Activated T-cell treated with anti-CD3 and anti-CD28 coated beads for 4 hours (primary cell): ENCODE data around the gene TGFBR3.
"Not testable (repeated sequence)": the region's sequence is repeated elsewhere in the genome, so short reads cannot be mapped to it uniquely, and the experiment has no call there.

Experiments used
- DNase-seq: peaks from one replicate; pipeline ENCODE4 v3.0.0-alpha.2; 2020

Gene TGFBR3

DNA sequence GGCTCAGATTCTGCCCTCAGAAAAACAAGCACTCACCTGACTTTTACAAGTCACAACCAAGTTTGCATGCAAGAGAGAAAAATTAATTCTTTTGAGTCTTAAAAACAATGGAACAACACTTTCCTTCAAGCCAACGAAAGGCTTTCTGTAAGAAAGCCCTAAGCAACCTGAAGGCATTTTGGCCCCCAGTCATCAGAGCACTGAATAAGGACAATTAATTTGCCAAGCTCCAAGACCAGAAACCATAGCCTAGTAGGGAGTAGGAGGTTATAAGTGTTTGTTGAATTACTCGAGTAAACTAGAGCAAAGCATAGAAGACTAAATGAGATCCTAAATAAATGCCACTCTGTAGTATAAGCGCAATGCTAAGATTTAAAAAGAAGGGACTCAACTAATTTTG, 4.7 kb downstream of the TGFBR3 start:
- DNase-seq = no peak

DNA sequence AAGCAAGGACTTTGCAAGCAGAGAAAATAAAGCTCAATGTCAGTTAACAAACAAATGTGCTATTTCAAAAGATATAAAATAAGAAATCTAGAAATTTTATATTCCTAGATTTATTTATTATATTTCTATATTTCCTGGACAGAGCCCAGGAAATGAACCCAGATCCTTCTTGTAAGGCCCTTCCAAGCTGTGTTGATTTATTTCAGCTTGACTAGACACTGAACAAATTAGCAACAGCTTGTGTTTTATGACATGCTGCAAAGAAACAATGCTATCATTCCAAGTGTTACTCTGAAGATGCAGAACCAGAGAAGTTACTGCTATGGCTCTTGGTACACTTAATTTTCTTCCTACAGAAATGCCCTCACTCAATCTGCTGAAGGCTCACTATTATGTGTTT, 6.2 kb downstream of the TGFBR3 start:
- no peak for DNase-seq

DNA sequence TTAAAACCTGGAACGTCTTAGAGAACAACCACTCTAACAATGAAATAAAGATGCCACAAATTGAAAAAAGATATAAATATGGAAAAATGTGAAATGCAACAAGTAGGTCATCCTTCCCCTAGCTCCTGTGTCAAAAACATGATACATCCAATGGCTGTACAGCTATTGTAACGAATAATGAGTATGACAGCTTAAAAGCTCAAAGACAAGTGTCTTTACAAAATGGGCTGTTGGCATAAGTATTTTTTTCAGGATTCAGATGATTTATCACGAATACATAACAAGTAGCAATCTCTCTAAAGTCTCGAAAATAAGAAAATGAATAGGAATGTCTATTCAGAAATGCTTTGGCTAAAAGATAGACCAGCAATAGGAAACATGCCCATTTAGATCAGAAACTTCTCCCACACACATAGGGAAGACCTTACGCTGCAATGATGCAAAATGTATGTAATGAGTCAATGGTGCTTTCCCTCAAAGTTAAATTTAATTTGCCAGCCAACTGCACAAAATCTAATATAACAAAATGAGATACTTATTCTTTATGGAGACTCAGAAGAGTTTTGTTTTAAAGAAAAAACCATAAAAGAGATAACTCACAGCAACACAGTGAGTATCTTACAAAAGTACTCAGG, 8.3 kb downstream of the TGFBR3 start:
- DNase-seq = no peak

GRCh38 chr1:91876781-91877573, 9.0 kb downstream of the TGFBR3 start:
- no peak for DNase-seq

GRCh38 chr1:91876040-91876470, 9.9 kb downstream of the TGFBR3 start:
- peak; percentile 46 for DNase-seq

- no peak for DNase-seq
These were observed 11.8 kb downstream of the TGFBR3 start for GRCh38 chr1:91874167-91874566.

DNA sequence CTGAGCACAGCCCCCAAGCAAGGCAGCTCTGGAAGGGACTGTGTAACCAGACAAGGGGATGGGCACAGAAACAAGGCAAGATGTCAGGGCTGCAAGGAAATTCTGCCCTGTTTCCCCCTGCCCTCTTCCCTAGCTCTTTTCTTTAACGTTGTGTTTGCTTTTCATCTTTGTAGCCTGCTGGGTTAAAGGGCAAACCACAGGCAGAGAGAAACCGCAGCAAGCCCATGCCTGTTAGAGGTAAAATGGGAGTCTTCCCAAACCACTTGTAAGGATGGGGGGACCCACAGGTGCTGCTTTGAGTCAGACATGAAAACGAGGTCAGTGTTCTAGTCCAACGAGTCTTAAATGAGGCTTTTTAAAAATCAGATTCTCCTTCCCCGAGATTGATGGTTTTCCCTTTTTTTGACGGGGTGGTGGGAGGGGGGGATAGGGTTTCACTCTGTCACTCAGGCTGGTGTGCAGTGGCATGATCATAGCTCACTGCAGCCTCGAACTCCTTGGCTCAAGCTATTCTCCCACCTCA, 13.3 kb downstream of the TGFBR3 start:
- no peak for DNase-seq

DNA sequence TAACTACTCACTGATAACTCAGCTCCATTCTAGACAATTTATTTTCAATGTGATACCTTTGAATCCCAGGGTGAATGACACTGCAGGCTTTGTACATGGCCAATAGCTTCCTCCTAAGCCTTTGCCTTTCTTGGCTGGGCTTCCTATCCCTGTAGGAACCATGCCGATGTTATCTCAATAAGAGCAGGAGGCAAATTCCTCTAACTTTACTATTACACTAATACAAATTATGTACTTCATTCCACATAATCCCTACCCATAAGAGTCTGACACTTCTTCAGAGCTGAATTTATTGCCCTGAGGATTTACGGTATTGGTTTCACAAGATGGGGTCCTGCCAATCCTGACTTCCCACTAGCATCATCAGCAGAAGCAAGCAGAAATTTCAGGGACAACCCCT, 14.0 kb downstream of the TGFBR3 start:
- DNase-seq = no peak

GRCh38 chr1:91870322-91870721, 15.6 kb downstream of the TGFBR3 start:
- no peak for DNase-seq

DNA sequence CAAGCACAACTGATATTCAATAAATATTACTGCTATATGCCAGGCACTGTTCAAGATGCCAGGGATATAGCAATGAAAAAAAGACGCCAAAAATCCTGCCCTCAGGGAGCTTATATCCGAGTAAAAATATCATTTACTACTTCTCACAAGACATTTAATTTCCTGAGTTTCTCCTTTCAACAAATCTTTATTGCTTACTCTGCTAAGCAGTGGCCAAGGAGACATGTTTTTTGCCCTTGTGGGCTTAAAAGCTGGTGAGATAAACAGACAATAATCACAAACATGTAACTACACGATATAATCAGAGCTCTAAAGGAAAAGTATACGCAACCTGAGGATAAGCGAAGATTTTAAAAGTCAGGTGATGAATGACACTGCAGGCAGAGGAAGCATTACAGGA, 19.5 kb downstream of the TGFBR3 start:
- DNase-seq = no peak

GRCh38 chr1:91864017-91864700, 21.8 kb downstream of the TGFBR3 start:
- no peak for DNase-seq

DNA sequence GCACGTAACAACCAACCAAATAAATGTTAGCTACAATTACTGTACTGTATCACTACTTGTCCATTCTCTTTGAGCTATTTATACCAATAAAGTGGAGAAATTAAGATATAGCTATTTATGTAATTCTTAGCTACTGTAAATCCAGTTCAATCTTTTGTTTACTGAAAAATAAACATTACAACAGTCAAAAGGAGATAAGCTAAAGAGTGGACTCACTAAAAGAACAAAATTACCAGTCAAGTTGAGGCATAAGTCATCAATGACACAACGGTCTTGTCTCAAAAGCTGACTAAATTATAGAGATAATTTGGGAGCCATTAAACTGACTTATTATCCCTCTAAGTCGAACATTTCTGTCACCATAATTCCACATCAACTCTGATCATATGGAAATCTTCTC, 22.5 kb downstream of the TGFBR3 start:
- no peak for DNase-seq

- no peak for DNase-seq
These were observed 23.8 kb downstream of the TGFBR3 start for GRCh38 chr1:91862120-91862519.

DNA sequence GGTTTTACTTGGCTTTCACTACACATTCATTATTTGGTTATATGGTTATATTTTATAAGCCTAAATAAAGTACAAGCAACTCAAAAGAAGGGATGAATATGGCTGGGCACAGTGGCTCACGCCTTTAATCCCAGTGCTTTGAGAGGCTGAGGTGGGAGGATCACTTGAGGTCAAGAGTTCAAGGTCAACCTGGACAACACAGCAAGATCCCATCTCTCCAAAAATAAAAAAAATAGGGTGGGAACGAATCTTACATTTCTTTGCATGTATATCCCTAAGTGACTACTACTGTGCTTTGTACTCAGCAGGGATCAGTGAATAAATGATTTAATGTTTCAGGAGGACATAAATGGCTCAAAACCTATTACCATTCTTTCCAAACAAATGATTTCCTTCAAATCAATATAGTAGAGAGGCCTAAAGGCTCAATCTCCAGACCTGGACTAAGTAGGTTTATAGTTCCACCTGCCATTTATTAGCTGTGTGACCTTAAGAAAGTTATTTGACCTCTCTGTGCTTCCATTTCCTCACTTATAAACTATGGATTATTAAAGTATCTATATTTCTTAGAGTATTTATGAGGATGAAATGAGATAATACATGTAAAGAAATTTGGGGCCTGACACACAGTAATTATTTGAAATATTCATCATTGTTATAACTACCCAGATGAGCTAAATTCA, 28.3 kb downstream of the TGFBR3 start:
- DNase-seq = no peak

DNA sequence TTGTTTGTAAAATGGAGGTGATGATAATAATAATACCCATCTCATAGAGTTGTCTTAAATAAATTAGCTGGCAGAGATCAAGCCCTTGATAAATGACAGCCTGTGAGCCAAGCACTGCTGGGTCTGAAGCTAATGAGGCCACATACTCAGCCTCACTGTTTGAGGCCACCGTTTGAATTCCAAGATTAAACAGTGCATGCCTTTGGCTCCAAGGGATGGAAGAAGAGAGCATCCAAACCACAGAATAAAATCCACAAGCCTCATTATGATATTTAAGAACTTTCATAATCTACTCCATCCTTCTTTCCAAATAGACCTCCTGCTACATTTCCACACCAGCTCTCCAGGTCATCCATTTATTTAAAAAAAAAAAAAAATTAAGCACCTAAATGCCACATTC, 29.0 kb downstream of the TGFBR3 start:
- DNase-seq = no peak

DNA sequence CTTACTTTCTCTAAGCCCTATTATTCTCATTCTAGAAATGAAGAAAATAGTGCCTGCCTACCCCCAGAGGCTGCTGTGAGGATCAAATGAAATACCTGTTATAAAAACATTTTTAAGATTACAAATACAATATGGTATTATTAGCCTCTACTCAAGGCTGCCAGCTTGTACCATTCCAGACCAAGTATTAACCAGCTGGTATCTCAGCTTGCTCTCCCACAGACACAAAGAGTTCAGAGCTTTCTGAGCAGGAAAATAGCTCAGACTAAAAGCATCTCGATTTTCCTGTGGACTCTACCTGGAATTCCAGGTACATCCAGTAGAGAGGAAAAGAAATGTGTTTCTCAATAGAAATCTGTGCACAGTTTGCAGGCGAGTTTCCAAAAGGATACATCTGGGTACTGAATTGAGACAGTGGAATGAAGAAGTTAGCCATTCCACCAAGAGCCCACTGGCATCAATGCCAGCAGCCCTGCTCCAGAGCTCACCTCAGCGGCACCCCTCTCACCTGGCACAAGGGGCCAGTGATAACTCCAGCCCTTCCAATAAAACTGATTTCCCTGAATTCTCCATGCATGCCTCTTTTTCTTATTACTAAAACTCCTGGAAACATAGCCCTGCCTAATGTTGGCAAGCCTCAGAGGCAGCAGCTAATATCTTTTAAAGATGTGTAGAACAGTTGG, 31.0 kb downstream of the TGFBR3 start:
- no peak for DNase-seq

DNA sequence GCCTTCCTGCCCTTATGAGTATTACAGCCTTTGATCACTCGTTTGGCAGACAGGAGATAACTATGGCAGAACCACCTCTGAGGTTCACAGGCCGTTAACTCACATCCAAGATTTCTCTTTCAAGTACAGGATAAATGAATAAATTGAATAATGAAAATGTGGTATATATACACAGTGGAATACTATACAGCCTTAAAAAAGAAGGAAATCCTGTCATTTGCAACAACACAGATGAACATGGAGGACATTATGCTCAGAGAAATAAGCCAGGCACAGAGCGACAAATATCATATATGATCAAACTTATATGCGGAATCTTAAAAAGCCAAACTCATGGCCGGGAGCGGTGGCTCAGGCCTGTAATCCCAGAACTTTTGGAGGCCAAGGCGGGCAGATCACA, 32.6 kb downstream of the TGFBR3 start:
- no peak for DNase-seq

- not testable (repeated sequence) for DNase-seq
These were observed 33.9 kb downstream of the TGFBR3 start for GRCh38 chr1:91852011-91852410.

DNA sequence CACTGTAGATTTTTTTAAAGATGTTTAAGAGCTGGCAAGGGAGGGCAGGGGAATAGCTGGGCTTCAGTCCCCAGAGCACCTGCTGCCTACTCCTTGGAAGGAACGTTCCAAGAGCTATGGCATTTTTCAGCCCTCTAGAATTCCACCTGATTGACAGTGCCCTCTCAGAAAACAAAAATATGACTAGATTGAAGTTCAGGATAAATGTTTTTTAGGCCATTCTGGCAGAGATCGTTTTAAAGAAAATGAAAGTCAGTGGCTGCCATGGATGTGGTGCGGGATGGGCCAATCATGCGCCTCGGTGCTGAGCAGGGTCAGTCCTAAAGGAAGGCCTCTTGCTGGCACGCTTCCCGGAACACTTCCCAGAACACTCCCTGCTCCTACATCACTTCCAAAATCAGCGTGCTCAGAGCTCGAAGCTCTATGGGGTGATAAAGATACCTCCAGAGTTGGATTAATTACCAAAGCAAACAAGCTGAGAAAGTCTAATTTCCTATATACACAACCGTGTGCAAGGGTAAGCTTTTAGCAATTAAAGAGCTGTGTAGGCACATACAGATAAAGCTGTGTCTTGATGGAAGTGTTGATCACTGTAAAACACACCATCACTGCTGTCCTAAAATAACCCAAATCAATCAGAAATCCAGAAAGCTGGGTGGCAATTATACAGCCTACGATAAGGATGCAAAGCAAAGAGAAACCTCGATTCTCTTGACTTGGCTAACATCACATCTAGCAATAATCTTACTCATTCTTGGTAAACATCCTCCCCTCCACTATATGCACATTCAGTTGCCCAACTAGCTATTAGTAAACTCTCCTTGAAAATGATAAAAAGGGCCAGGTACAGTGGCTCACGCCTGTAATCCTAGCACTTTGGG, 34.6 kb downstream of the TGFBR3 start:
- no peak for DNase-seq

DNA sequence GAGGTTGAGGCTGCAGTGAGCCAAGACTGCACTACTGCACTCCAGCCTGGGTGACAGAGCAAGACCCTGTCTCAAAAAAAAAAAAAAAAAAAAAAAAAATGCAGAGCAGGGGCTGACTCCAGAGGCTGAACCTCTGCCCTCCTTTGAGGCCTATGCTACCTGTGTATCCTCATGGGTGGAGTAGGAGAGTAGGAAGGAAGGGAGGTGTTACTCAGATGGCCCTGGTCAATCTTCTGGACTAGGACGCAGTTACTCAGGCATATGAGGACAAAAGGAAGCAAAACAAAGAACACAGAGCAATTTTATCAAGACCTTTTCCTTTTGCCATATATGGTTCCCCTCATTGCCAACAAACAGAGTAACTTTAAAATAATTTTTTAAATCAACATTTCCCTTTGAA, 35.2 kb downstream of the TGFBR3 start:
- DNase-seq = no peak

DNA sequence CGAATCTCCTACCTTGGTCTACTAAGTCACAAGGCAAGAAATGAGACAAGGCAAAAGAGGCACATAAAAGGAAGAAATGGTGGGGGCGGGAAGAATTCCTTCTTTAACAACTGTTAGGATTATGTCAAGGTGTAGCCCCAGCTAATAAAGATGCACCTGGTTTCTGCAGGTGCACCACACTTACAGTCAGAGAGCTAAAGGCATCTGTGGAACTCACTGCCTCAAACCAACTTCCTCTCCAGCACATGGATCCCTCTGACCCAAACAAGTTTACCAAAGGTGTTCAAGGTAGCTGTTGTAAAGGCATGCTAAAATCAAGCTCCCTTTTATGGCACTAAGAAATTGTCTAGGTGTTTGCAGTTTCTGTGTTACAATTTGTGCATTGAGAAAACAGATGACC, 38.1 kb downstream of the TGFBR3 start:
- no peak for DNase-seq

DNA sequence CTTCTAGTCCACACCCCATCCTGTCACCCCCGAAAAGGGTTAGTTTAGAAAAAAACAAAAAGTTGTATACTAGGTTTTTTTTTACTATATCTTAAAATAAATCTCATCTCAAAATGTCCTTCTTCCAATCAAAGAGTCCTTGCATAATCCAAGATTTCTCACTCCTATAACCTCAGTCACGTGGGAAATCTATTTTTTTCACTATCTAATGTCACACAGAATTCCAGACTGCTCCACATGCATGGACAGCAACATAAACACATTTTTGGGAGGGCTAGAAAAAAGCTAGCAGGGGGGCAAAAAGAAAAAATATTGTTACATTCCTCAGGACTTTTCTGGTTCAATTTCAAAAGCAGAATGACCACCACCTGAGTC, 39.3 kb downstream of the TGFBR3 start:
- DNase-seq = no peak
